ENCODE data around the gene OGDH. TPM values are rescaled to one million over a fixed set of nuclear protein-coding genes. Genes with fewer than 3 reads are reported as not detected.

The OGDH gene
- total RNA-seq, 1 experiment from 2014 or later, result 75.1 TPM

GRCh38 chr7:44647981-44648714 lies 41.7 kb downstream of the OGDH start:
- intact Hi-C loops (cut with micrococcal nuclease), result no loop called here
- no TSS peak for BruUV-seq (replicated peaks)
- DNase-seq (ENCODE audit: unreplicated experiment), result no peak
- Mint-ChIP-seq H3K27me3 (ENCODE audit: insufficient read depth, unreplicated experiment) (no peaks in the 10 kb centered on the region), H3K9me3 (ENCODE audit: unreplicated experiment) (no peaks in the 10 kb centered on the region), H3K36me3 (ENCODE audit: insufficient read depth, unreplicated experiment) (peaks cover 61% of the 10 kb centered on the region), H3K27ac (ENCODE audit: low read depth, unreplicated experiment) (no peak overlapping the region), H3K4me3 (ENCODE audit: unreplicated experiment) (no peak overlapping the region), H3K4me1 (ENCODE audit: insufficient read depth, unreplicated experiment) (no peaks in the 10 kb centered on the region)
- ChIA-PET POLR2A (no interaction called here), CTCF (interaction anchor here (0.6 kb wide), 1 partner anchor 43 kb away, joined by 3 read pairs; no protein-coding TSS in a partner anchor)
- no peak for TF ChIP-seq CTCF (IDR thresholded peaks at IDR 0.05; ENCODE audit: unreplicated experiment)

GRCh38 chr7:44650242-44650641 lies 43.8 kb downstream of the OGDH start:
- no peak for DNase-seq (ENCODE audit: unreplicated experiment)
- ChIA-PET CTCF (interaction anchor here (0.7 kb wide), 1 partner anchor 159 kb away, joined by 3 read pairs; the partner anchor contains the start of gene NUDCD3), POLR2A (interaction anchor here (0.6 to 1.2 kb wide), 2 partner anchors 9 to 12 kb away, joined by 3 to 5 read pairs; no protein-coding TSS in a partner anchor)
- H3K4me3 Mint-ChIP-seq (ENCODE audit: unreplicated experiment), result no peak overlapping the region
- no TSS peak for BruUV-seq (replicated peaks)
- intact Hi-C loops (cut with micrococcal nuclease), result no loop called here
- no peaks in the 10 kb centered on the region for H3K9me3 Mint-ChIP-seq (ENCODE audit: unreplicated experiment)
- no peaks in the 10 kb centered on the region for H3K27me3 Mint-ChIP-seq (ENCODE audit: insufficient read depth, unreplicated experiment)
- no peaks in the 10 kb centered on the region for H3K4me1 Mint-ChIP-seq (ENCODE audit: insufficient read depth, unreplicated experiment)
- no peak overlapping the region for H3K27ac Mint-ChIP-seq (ENCODE audit: low read depth, unreplicated experiment)
- TF ChIP-seq CTCF (IDR thresholded peaks at IDR 0.05; ENCODE audit: unreplicated experiment), result no peak
- H3K36me3 Mint-ChIP-seq (ENCODE audit: insufficient read depth, unreplicated experiment), result peaks cover 57% of the 10 kb centered on the region

- POLR2A ChIA-PET, result interaction anchor here (0.6 to 1.2 kb wide), 2 partner anchors 9 to 12 kb away, joined by 3 to 5 read pairs; no protein-coding TSS in a partner anchor
- H3K9me3 Mint-ChIP-seq (ENCODE audit: unreplicated experiment), result no peaks in the 10 kb centered on the region
- peaks cover 58% of the 10 kb centered on the region for H3K36me3 Mint-ChIP-seq (ENCODE audit: insufficient read depth, unreplicated experiment)
- H3K27ac Mint-ChIP-seq (ENCODE audit: low read depth, unreplicated experiment), result no peak overlapping the region
- H3K4me3 Mint-ChIP-seq (ENCODE audit: unreplicated experiment), result no peak overlapping the region
- no peak for DNase-seq (ENCODE audit: unreplicated experiment)
- intact Hi-C loops (cut with micrococcal nuclease), result no loop called here
- CTCF ChIA-PET, result no interaction called here
- H3K4me1 Mint-ChIP-seq (ENCODE audit: insufficient read depth, unreplicated experiment), result no peaks in the 10 kb centered on the region
- TF ChIP-seq CTCF (IDR thresholded peaks at IDR 0.05; ENCODE audit: unreplicated experiment), result no peak
- BruUV-seq (replicated peaks), result no TSS peak
- no peaks in the 10 kb centered on the region for H3K27me3 Mint-ChIP-seq (ENCODE audit: insufficient read depth, unreplicated experiment)
Observed at GRCh38 chr7:44650772-44651171, 44.3 kb downstream of the OGDH start.

GRCh38 chr7:44652535-44652934 lies 46.1 kb downstream of the OGDH start:
- intact Hi-C loops (cut with micrococcal nuclease), result no loop called here
- no peak overlapping the region for H3K4me3 Mint-ChIP-seq (ENCODE audit: unreplicated experiment)
- no peaks in the 10 kb centered on the region for H3K27me3 Mint-ChIP-seq (ENCODE audit: insufficient read depth, unreplicated experiment)
- no peak for TF ChIP-seq CTCF (IDR thresholded peaks at IDR 0.05; ENCODE audit: unreplicated experiment)
- H3K9me3 Mint-ChIP-seq (ENCODE audit: unreplicated experiment), result no peaks in the 10 kb centered on the region
- POLR2A ChIA-PET, result no interaction called here
- no peak overlapping the region for H3K27ac Mint-ChIP-seq (ENCODE audit: low read depth, unreplicated experiment)
- no peak for DNase-seq (ENCODE audit: unreplicated experiment)
- H3K36me3 Mint-ChIP-seq (ENCODE audit: insufficient read depth, unreplicated experiment), result peaks cover 63% of the 10 kb centered on the region
- no TSS peak for BruUV-seq (replicated peaks)
- CTCF ChIA-PET, result no interaction called here
- H3K4me1 Mint-ChIP-seq (ENCODE audit: insufficient read depth, unreplicated experiment), result no peaks in the 10 kb centered on the region
